HCT116 (cell line): ENCODE data around the gene PIWIL4.

Source experiments
- CBX3 ChIP-seq: IDR thresholded peaks from 2 replicates; pipeline ENCODE4 v1.6.1; 2012; ENCODE audit warnings: low read depth
- CEBPB ChIP-seq: IDR thresholded peaks from 2 replicates; pipeline ENCODE4 v1.6.1; 2012; ENCODE audit warnings: low read depth
- CTCF ChIP-seq, 3 experiments: fragments of 200-600 bp in 1 of 3; sonication (generic) in 1 of 3; IDR thresholded peaks in 2 of 3; conservative IDR thresholded peaks in 1 of 3; 2 replicates each; pipeline ENCODE4 v1.5.1; 2012 to 2017; ENCODE audit warnings: low read depth in 2 of 3, low read length in 2 of 3, antibody characterized with exemption in 1 of 3, borderline replicate concordance in 1 of 3, control low read depth in 1 of 3, mild to moderate bottlenecking in 1 of 3, mixed read lengths in 1 of 3, mixed run types in 1 of 3, moderate library complexity in 1 of 3; ENCODE audit not compliant: insufficient read depth in 1 of 3
- EZH2 ChIP-seq: fragments of 200-600 bp; sonication (generic); IDR thresholded peaks from 2 replicates; pipeline ENCODE4 v1.6.1; 2017; ENCODE audit warnings: antibody characterized with exemption, mixed run types
- EZH2phosphoT487 ChIP-seq: fragments of 200-600 bp; IDR thresholded peaks from 2 replicates; pipeline ENCODE4 v1.6.1; 2018; ENCODE audit warnings: antibody characterized with exemption, borderline replicate concordance
- MAX ChIP-seq: IDR thresholded peaks from 2 replicates; pipeline ENCODE4 v1.6.1; 2012
- POLR2A ChIP-seq: IDR thresholded peaks from 2 replicates; pipeline ENCODE4 v1.7.0; 2011; ENCODE audit warnings: borderline replicate concordance; ENCODE audit not compliant: insufficient read depth, insufficient read length; ENCODE audit errors: extremely low read depth
- RAD21 ChIP-seq: IDR thresholded peaks from 2 replicates; pipeline ENCODE4 v1.6.1; 2012; ENCODE audit warnings: low read depth, mild to moderate bottlenecking
- REST ChIP-seq: IDR thresholded peaks from 2 replicates; pipeline ENCODE4 v1.6.1; 2012; ENCODE audit warnings: low read depth
- SP1 ChIP-seq: IDR thresholded peaks from 2 replicates; pipeline ENCODE4 v1.6.1; 2012; ENCODE audit warnings: low read depth
- SRF ChIP-seq: IDR thresholded peaks from 2 replicates; pipeline ENCODE4 v1.6.1; 2012; ENCODE audit warnings: low read depth
- YY1 ChIP-seq: IDR thresholded peaks from 2 replicates; pipeline ENCODE4 v1.6.1; 2011; ENCODE audit warnings: low read length, low read depth, moderate library complexity, mild to moderate bottlenecking; ENCODE audit not compliant: insufficient replicate concordance; ENCODE audit errors: extremely low read depth
- ZNF274 ChIP-seq: fragments of 200-500 bp; sonication (Bioruptor generic); IDR thresholded peaks from 2 replicates; pipeline ENCODE4 v1.6.1; 2014; ENCODE audit warnings: mild to moderate bottlenecking, low read depth, low read length, inconsistent platforms

GRCh38 chr11:94574193-94574961 lies 7.2 kb downstream of the PIWIL4 start:
- no peak for TF ChIP-seq REST
- TF ChIP-seq CTCF (IDR thresholded peaks at IDR 0.05 in 2 of 3, conservative IDR thresholded peaks at IDR 0.05 in 1 of 3; ENCODE audit: borderline replicate concordance in 1 of 3, insufficient read depth in 1 of 3, low read depth in 2 of 3, low read length in 2 of 3) = no peak
- no peak for TF ChIP-seq CEBPB
- no peak for TF ChIP-seq POLR2A
- TF ChIP-seq YY1 = no peak
- no peak for TF ChIP-seq EZH2
- TF ChIP-seq RAD21 = no peak
- no peak for TF ChIP-seq ZNF274
- TF ChIP-seq CBX3 = no peak
- TF ChIP-seq MAX = no peak
- no peak for TF ChIP-seq SRF
- no peak for TF ChIP-seq EZH2phosphoT487
- TF ChIP-seq SP1 = no peak
